GM21528 (cell line): ENCODE results near the gene TMIE.
"Not testable (repeated sequence)": the region's sequence is repeated elsewhere in the genome, so short reads cannot be mapped to it uniquely, and the experiment has no call there.

Experiments used
- ATAC-seq: cut with Tn5 transposase; IDR thresholded peaks from one replicate; pipeline ENCODE4 v1.9.1; 2021; ENCODE audit warnings: mild to moderate bottlenecking, moderate library complexity; ENCODE audit not compliant: unreplicated experiment, low FRiP score

TMIE gene

GRCh38 chr3:46719044-46719565 lies 17.9 kb downstream of the TMIE start:
- ATAC-seq: no peak

GRCh38 chr3:46719735-46720271 lies 18.6 kb downstream of the TMIE start:
- ATAC-seq: no peak

- no peak for ATAC-seq
Measured at GRCh38 chr3:46721009-46721408, 19.8 kb downstream of the TMIE start.

GRCh38 chr3:46722443-46722842 lies 21.3 kb downstream of the TMIE start:
- ATAC-seq: no peak

GRCh38 chr3:46724424-46724823 lies 23.2 kb downstream of the TMIE start:
- ATAC-seq: no peak

- no peak for ATAC-seq
Measured at GRCh38 chr3:46725621-46726314, 24.6 kb downstream of the TMIE start.

GRCh38 chr3:46729038-46729437 lies 27.8 kb downstream of the TMIE start:
- ATAC-seq: no peak

GRCh38 chr3:46730819-46731218 lies 29.6 kb downstream of the TMIE start:
- no peak for ATAC-seq

GRCh38 chr3:46731795-46732194 lies 30.6 kb downstream of the TMIE start:
- ATAC-seq: no peak

- ATAC-seq: no peak
Measured at GRCh38 chr3:46733026-46733800, 32.0 kb downstream of the TMIE start.

GRCh38 chr3:46734773-46735172 lies 33.6 kb downstream of the TMIE start:
- no peak for ATAC-seq

- ATAC-seq: no peak
Measured at GRCh38 chr3:46736006-46736872, 35.0 kb downstream of the TMIE start.

- ATAC-seq: no peak
Measured at GRCh38 chr3:46737329-46737731, 36.1 kb downstream of the TMIE start.

- ATAC-seq: not testable (repeated sequence)
Measured at GRCh38 chr3:46739565-46739964, 38.4 kb downstream of the TMIE start.

GRCh38 chr3:46742992-46743585 lies 41.9 kb downstream of the TMIE start:
- no peak for ATAC-seq

- ATAC-seq: no peak
Measured at GRCh38 chr3:46746711-46747110, 45.5 kb downstream of the TMIE start.

- ATAC-seq: no peak
Measured at GRCh38 chr3:46748170-46748569, 47.0 kb downstream of the TMIE start.

- no peak for ATAC-seq
Measured at GRCh38 chr3:46749129-46749528, 47.9 kb downstream of the TMIE start.

- ATAC-seq: no peak
Measured at GRCh38 chr3:46750555-46751038, 49.4 kb downstream of the TMIE start.

GRCh38 chr3:46753127-46753526 lies 51.9 kb downstream of the TMIE start:
- ATAC-seq: not testable (repeated sequence)
